ENCODE results near the gene NEUROD4. TPM values are rescaled to one million over a fixed set of nuclear protein-coding genes. Genes with fewer than 3 reads are reported as not detected.

Gene NEUROD4
- total RNA-seq, 1 donor from 2014 or later, result not detected

GRCh38 chr12:54998958-54999510, 20.7 kb upstream of the NEUROD4 start:
- Mint-ChIP-seq H3K36me3 (ENCODE audit: low read depth, unreplicated experiment) (no peaks in the 10 kb centered on the region), H3K27me3 (ENCODE audit: low read depth, unreplicated experiment) (peaks cover 5% of the 10 kb centered on the region), H3K9me3 (ENCODE audit: unreplicated experiment) (no peaks in the 10 kb centered on the region), H3K4me3 (ENCODE audit: unreplicated experiment) (no peak overlapping the region), H3K4me1 (ENCODE audit: low read depth, unreplicated experiment) (peaks cover 9% of the 10 kb centered on the region), H3K27ac (ENCODE audit: unreplicated experiment) (no peak overlapping the region)
- Histone ChIP-seq H3K27me3 (ENCODE audit: insufficient read depth, low read length) (peaks cover 3% of the 10 kb centered on the region), H4K20me1 (ENCODE audit: insufficient read depth, low read length) (no peaks in the 10 kb centered on the region), H3K4me2 (ENCODE audit: low read length) (no peak overlapping the region), H3K79me2 (ENCODE audit: insufficient read depth, low read length) (no peaks in the 10 kb centered on the region), H3K36me3 (ENCODE audit: insufficient read depth, low read length) (no peaks in the 10 kb centered on the region), H3K9me3 (ENCODE audit: insufficient read depth, low read depth, low read length) (no peaks in the 10 kb centered on the region), H2AFZ (ENCODE audit: low read depth, low read length) (no peak overlapping the region), H3K4me1 (ENCODE audit: insufficient read depth, low read length) (no peaks in the 10 kb centered on the region), H3K4me3 (ENCODE audit: insufficient read depth, low read depth, low read length) (no peak overlapping the region), H3K9ac (ENCODE audit: low read length) (no peak overlapping the region), H3K27ac (ENCODE audit: low read depth, low read length) (no peak overlapping the region)
- TF ChIP-seq CTCF (IDR thresholded peaks at IDR 0.05; ENCODE audit: insufficient read depth, low read depth, low read length) (no peak), EZH2 (IDR thresholded peaks at IDR 0.05; ENCODE audit: insufficient read depth, low read length) (no peak)
- FAIRE-seq (no peak), DNase-seq (ENCODE audit: low read depth) (no peak)

GRCh38 chr12:55001198-55001868, 18.4 kb upstream of the NEUROD4 start:
- no peak overlapping the region for H3K27ac Mint-ChIP-seq (ENCODE audit: unreplicated experiment)
- Histone ChIP-seq H2AFZ (ENCODE audit: low read depth, low read length) (no peak overlapping the region), H3K9ac (ENCODE audit: low read length) (no peak overlapping the region), H4K20me1 (ENCODE audit: insufficient read depth, low read length) (no peaks in the 10 kb centered on the region), H3K79me2 (ENCODE audit: insufficient read depth, low read length) (no peaks in the 10 kb centered on the region), H3K27me3 (ENCODE audit: insufficient read depth, low read length) (no peaks in the 10 kb centered on the region), H3K4me1 (ENCODE audit: insufficient read depth, low read length) (no peaks in the 10 kb centered on the region), H3K36me3 (ENCODE audit: insufficient read depth, low read length) (no peaks in the 10 kb centered on the region), H3K4me3 (ENCODE audit: insufficient read depth, low read depth, low read length) (no peak overlapping the region), H3K9me3 (ENCODE audit: insufficient read depth, low read depth, low read length) (no peaks in the 10 kb centered on the region), H3K4me2 (ENCODE audit: low read length) (no peak overlapping the region), H3K27ac (ENCODE audit: low read depth, low read length) (no peak overlapping the region)
- no peaks in the 10 kb centered on the region for H3K9me3 Mint-ChIP-seq (ENCODE audit: unreplicated experiment)
- H3K4me3 Mint-ChIP-seq (ENCODE audit: unreplicated experiment), result no peak overlapping the region
- no peak for DNase-seq (ENCODE audit: low read depth)
- no peaks in the 10 kb centered on the region for H3K36me3 Mint-ChIP-seq (ENCODE audit: low read depth, unreplicated experiment)
- peaks cover 9% of the 10 kb centered on the region for H3K4me1 Mint-ChIP-seq (ENCODE audit: low read depth, unreplicated experiment)
- no peak for TF ChIP-seq EZH2 (IDR thresholded peaks at IDR 0.05; ENCODE audit: insufficient read depth, low read length)
- TF ChIP-seq CTCF (IDR thresholded peaks at IDR 0.05; ENCODE audit: insufficient read depth, low read depth, low read length), result no peak
- FAIRE-seq, result no peak
- peaks cover 5% of the 10 kb centered on the region for H3K27me3 Mint-ChIP-seq (ENCODE audit: low read depth, unreplicated experiment)

- TF ChIP-seq CTCF (IDR thresholded peaks at IDR 0.05; ENCODE audit: insufficient read depth, low read depth, low read length) (no peak), EZH2 (IDR thresholded peaks at IDR 0.05; ENCODE audit: insufficient read depth, low read length) (no peak)
- Histone ChIP-seq H3K36me3 (ENCODE audit: insufficient read depth, low read length) (no peaks in the 10 kb centered on the region), H3K27ac (ENCODE audit: low read depth, low read length) (no peak overlapping the region), H3K79me2 (ENCODE audit: insufficient read depth, low read length) (no peaks in the 10 kb centered on the region), H3K9me3 (ENCODE audit: insufficient read depth, low read depth, low read length) (no peaks in the 10 kb centered on the region), H3K9ac (ENCODE audit: low read length) (no peak overlapping the region), H4K20me1 (ENCODE audit: insufficient read depth, low read length) (no peaks in the 10 kb centered on the region), H3K4me3 (ENCODE audit: insufficient read depth, low read depth, low read length) (no peak overlapping the region), H3K4me2 (ENCODE audit: low read length) (no peak overlapping the region), H3K27me3 (ENCODE audit: insufficient read depth, low read length) (no peaks in the 10 kb centered on the region), H3K4me1 (ENCODE audit: insufficient read depth, low read length) (no peaks in the 10 kb centered on the region), H2AFZ (ENCODE audit: low read depth, low read length) (no peak overlapping the region)
- Mint-ChIP-seq H3K27me3 (ENCODE audit: low read depth, unreplicated experiment) (peaks cover 2% of the 10 kb centered on the region), H3K27ac (ENCODE audit: unreplicated experiment) (peak overlapping the region; percentile 74), H3K36me3 (ENCODE audit: low read depth, unreplicated experiment) (no peaks in the 10 kb centered on the region), H3K9me3 (ENCODE audit: unreplicated experiment) (no peaks in the 10 kb centered on the region), H3K4me1 (ENCODE audit: low read depth, unreplicated experiment) (peaks cover 9% of the 10 kb centered on the region), H3K4me3 (ENCODE audit: unreplicated experiment) (no peak overlapping the region)
- no peak for DNase-seq (ENCODE audit: low read depth)
- no peak for FAIRE-seq
These were observed 17.4 kb upstream of the NEUROD4 start for GRCh38 chr12:55002355-55002754.

Measured in astrocyte (in vitro differentiated cells and primary cell).